GM23338 (cell line): Measurements from ENCODE around the gene R3HDM2. TPM values are rescaled to one million over a fixed set of nuclear protein-coding genes. Genes with fewer than 3 reads are reported as not detected.

Source experiments
- ATAC-seq: fragments of 200-7000 bp; cut with Tn5 transposase; 3 replicates; pipeline ENCODE4 v1.9.1; 2020
- DNase-seq: peaks from one replicate; pipeline ENCODE4 v3.0.0-alpha.2; 2015; ENCODE audit warnings: low spot score
- H2AFZ ChIP-seq: fragments of 200-600 bp; sonication (generic); 2 replicates; pipeline ENCODE4 v1.8.0; 2016; ENCODE audit warnings: antibody characterized with exemption, mild to moderate bottlenecking, moderate library complexity
- H3F3A ChIP-seq: fragments of 200-600 bp; sonication (generic); replicated peaks from 2 replicates; pipeline ENCODE4 v1.8.0; 2017; ENCODE audit warnings: antibody characterized with exemption, mixed run types, low read depth
- H3K27ac ChIP-seq: fragments of 200-600 bp; sonication (generic); 2 replicates; pipeline ENCODE4 v1.6.1; 2016; ENCODE audit warnings: low read depth
- H3K27me3 ChIP-seq: fragments of 200-600 bp; sonication (generic); 2 replicates; pipeline ENCODE4 v1.8.0; 2016; ENCODE audit warnings: mild to moderate bottlenecking, mixed run types, moderate library complexity; ENCODE audit not compliant: insufficient read depth
- H3K36me3 ChIP-seq: fragments of 200-600 bp; sonication (generic); 2 replicates; pipeline ENCODE4 v1.8.0; 2016; ENCODE audit warnings: mild to moderate bottlenecking; ENCODE audit not compliant: insufficient read depth
- H3K4me1 ChIP-seq: fragments of 200-600 bp; sonication (generic); 2 replicates; pipeline ENCODE4 v1.8.0; 2016; ENCODE audit warnings: mild to moderate bottlenecking, moderate library complexity; ENCODE audit not compliant: insufficient read depth
- H3K4me2 ChIP-seq: fragments of 200-600 bp; sonication (generic); 2 replicates; pipeline ENCODE4 v1.7.1; 2017; ENCODE audit warnings: mixed run types
- H3K4me3 ChIP-seq: fragments of 200-600 bp; sonication (generic); 2 replicates; pipeline ENCODE4 v1.6.1; 2016; ENCODE audit warnings: mixed run types
- H3K79me2 ChIP-seq: fragments of 200-600 bp; sonication (generic); replicated peaks from 2 replicates; pipeline ENCODE4 v1.8.0; 2017; ENCODE audit warnings: mild to moderate bottlenecking; ENCODE audit not compliant: insufficient read depth
- H3K9me2 ChIP-seq: fragments of 200-600 bp; sonication (generic); 2 replicates; pipeline ENCODE4 v1.8.0; 2017; ENCODE audit not compliant: insufficient read depth
- H4K20me1 ChIP-seq: fragments of 200-600 bp; sonication (generic); replicated peaks from 2 replicates; pipeline ENCODE4 v1.8.0; 2017; ENCODE audit warnings: mild to moderate bottlenecking; ENCODE audit not compliant: insufficient read depth
- H3K27ac Mint-ChIP-seq: 2 replicates; pipeline ENCODE4 v1.8.0; 2020; ENCODE audit warnings: inconsistent platforms, mild to moderate bottlenecking, moderate library complexity, mixed read lengths
- H3K27me3 Mint-ChIP-seq: 3 replicates; pipeline ENCODE4 v1.8.0; 2022; ENCODE audit warnings: low read depth, mild to moderate bottlenecking, moderate library complexity, mixed read lengths, inconsistent platforms; ENCODE audit not compliant: insufficient read depth, poor library complexity
- H3K36me3 Mint-ChIP-seq: 3 replicates; pipeline ENCODE4 v1.8.0; 2021; ENCODE audit warnings: low read depth, mild to moderate bottlenecking, inconsistent platforms, moderate library complexity, mixed read lengths
- H3K4me1 Mint-ChIP-seq: 3 replicates; pipeline ENCODE4 v1.8.0; 2020; ENCODE audit warnings: mild to moderate bottlenecking, inconsistent platforms, mixed read lengths
- H3K4me3 Mint-ChIP-seq: 3 replicates; pipeline ENCODE4 v1.8.0; 2021; ENCODE audit warnings: moderate library complexity, mild to moderate bottlenecking, inconsistent platforms, mixed read lengths
- H3K9me3 Mint-ChIP-seq: 3 replicates; pipeline ENCODE4 v1.8.0; 2020; ENCODE audit warnings: moderate library complexity, mild to moderate bottlenecking, inconsistent platforms, mixed read lengths
- CREB1 ChIP-seq: fragments of 250-450 bp; sonication (Bioruptor Pico); IDR thresholded peaks from 2 replicates; pipeline ENCODE4 v1.5.0; 2020; ENCODE audit warnings: low read depth, mild to moderate bottlenecking, moderate library complexity
- EZH2 ChIP-seq: fragments of 200-600 bp; sonication (generic); IDR thresholded peaks from one replicate; pipeline ENCODE4 v1.8.0; 2017; ENCODE audit warnings: antibody characterized with exemption, mild to moderate bottlenecking, low read depth; ENCODE audit not compliant: unreplicated experiment
- EZH2phosphoT487 ChIP-seq: fragments of 200-600 bp; sonication (generic); IDR thresholded peaks from one replicate; pipeline ENCODE4 v1.8.1; 2018; ENCODE audit warnings: antibody characterized with exemption; ENCODE audit not compliant: unreplicated experiment
- JUNB ChIP-seq: IDR thresholded peaks from one replicate; pipeline ENCODE4 v1.6.1; 2016; ENCODE audit warnings: antibody characterized with exemption; ENCODE audit not compliant: unreplicated experiment
- NANOG ChIP-seq: IDR thresholded peaks from 2 replicates; pipeline ENCODE4 v1.6.1; 2016; ENCODE audit warnings: antibody characterized with exemption, borderline replicate concordance
- POLR2AphosphoS5 ChIP-seq: IDR thresholded peaks from 2 replicates; pipeline ENCODE4 v1.6.1; 2016; ENCODE audit warnings: antibody characterized with exemption, low read depth
- REST ChIP-seq: IDR thresholded peaks from one replicate; pipeline ENCODE4 v1.6.1; 2018; ENCODE audit warnings: antibody characterized with exemption; ENCODE audit not compliant: unreplicated experiment
- STAT1 ChIP-seq: IDR thresholded peaks from one replicate; pipeline ENCODE4 v1.6.1; 2016; ENCODE audit warnings: antibody characterized with exemption; ENCODE audit not compliant: unreplicated experiment
- ZNF114 ChIP-seq: fragments of 250-450 bp; sonication (Bioruptor Pico); IDR thresholded peaks from 2 replicates; pipeline ENCODE4 v1.5.0; 2020; ENCODE audit warnings: mild to moderate bottlenecking, moderate library complexity
- ZNF331 ChIP-seq: fragments of 250-450 bp; sonication (Bioruptor Pico); IDR thresholded peaks from 2 replicates; pipeline ENCODE4 v1.5.0; 2020; ENCODE audit warnings: low read depth, mild to moderate bottlenecking, moderate library complexity
- ZNF462 ChIP-seq: fragments of 250-450 bp; sonication (Bioruptor Pico); IDR thresholded peaks from 2 replicates; pipeline ENCODE4 v1.5.0; 2020; ENCODE audit warnings: mild to moderate bottlenecking, moderate library complexity
- polyA plus RNA-seq: library from polyadenylated mRNA; unstranded; fragments of >200 nt; fragmentation: Nextera tagmentation; extraction: Ambion mirVana; gene quantifications from 2 replicates; pipeline ENCODE4 v1.2.1, GENCODE V29; 2016
- total RNA-seq: library from RNA; depleted of rRNA; stranded (reverse); fragments of >200 nt; shearing (Covaris generic); gene quantifications from 2 replicates; pipeline ENCODE4 v1.2.3, GENCODE V29; 2014
- TF ChIP-seq, protein P1 (sequence below), 2 experiments: fragments of 200-600 bp in 1 of 2; sonication (generic) in 1 of 2; conservative IDR thresholded peaks; 2 replicates each; pipeline versions ENCODE4 v1.5.1 to v1.6.1; 2016 to 2017; ENCODE audit warnings: antibody characterized with exemption in 2 of 2, low read depth in 2 of 2, mild to moderate bottlenecking in 2 of 2, moderate library complexity in 1 of 2
- TF ChIP-seq, protein P2 (sequence below): IDR thresholded peaks from 2 replicates; pipeline ENCODE4 v1.6.1; 2016; ENCODE audit warnings: antibody characterized with exemption

R3HDM2 gene
- total and polyA plus RNA-seq, 2 experiments from 2014 or later: 9.6 to 19.6 TPM

DNA sequence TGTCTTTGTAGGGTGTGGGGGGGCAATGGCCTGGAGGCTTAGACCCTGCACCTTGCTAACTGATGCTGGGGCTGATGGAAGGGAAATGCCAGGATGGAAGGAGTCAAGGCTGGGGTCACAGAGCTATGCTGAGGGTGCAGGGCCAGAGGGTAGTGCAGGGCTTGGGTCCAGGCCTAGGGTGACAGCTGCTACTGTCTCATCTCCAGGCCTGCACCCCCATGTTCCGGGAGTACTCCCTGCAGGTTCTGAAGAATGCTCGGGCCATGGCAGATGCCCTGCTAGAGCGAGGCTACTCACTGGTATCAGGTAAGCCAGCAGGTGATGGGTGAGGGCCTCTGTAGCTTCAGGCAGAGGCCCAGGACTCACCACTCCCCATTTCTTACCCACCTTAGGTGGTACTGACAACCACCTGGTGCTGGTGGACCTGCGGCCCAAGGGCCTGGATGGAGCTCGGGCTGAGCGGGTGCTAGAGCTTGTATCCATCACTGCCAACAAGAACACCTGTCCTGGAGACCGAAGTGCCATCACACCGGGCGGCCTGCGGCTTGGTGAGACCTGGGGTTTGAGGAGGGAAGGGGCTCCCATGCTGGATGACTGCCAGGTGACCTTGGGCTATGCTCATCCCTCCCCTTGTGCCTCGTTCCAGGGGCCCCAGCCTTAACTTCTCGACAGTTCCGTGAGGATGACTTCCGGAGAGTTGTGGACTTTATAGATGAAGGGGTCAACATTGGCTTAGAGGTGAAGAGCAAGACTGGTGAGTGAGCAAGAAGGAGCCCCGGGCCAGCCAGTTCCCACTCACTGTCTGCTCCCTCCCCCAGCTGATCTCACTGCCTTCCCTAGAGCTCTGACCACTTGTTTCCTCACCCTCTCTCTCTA, 197.2 kb downstream of the R3HDM2 start:
- no peak overlapping the region for H3K4me2 ChIP-seq
- peaks cover 60% of the 10 kb centered on the region for H3K36me3 Mint-ChIP-seq
- H3K4me3 ChIP-seq: no peak overlapping the region
- no peak for ATAC-seq
- no peak overlapping the region for H3K27ac ChIP-seq
- H3K79me2 ChIP-seq: peaks cover 25% of the 10 kb centered on the region
- DNase-seq: no peak
- H4K20me1 ChIP-seq: peaks cover 34% of the 10 kb centered on the region
- H2AFZ ChIP-seq: no peak overlapping the region
- no peaks in the 10 kb centered on the region for H3K9me2 ChIP-seq
- peak overlapping the region; percentile 50; the same call in 2 of the 3 replicates for H3K4me3 Mint-ChIP-seq
- peaks cover 57% of the 10 kb centered on the region for H3K27me3 ChIP-seq
- no peaks in the 10 kb centered on the region; the same call in 2 of the 3 replicates for H3K9me3 Mint-ChIP-seq
- H3K4me1 Mint-ChIP-seq: peaks cover 71% of the 10 kb centered on the region
- H3K4me1 ChIP-seq: peaks cover 49% of the 10 kb centered on the region
- H3F3A ChIP-seq: peaks cover 52% of the 10 kb centered on the region
- TF ChIP-seq, protein P1, sequence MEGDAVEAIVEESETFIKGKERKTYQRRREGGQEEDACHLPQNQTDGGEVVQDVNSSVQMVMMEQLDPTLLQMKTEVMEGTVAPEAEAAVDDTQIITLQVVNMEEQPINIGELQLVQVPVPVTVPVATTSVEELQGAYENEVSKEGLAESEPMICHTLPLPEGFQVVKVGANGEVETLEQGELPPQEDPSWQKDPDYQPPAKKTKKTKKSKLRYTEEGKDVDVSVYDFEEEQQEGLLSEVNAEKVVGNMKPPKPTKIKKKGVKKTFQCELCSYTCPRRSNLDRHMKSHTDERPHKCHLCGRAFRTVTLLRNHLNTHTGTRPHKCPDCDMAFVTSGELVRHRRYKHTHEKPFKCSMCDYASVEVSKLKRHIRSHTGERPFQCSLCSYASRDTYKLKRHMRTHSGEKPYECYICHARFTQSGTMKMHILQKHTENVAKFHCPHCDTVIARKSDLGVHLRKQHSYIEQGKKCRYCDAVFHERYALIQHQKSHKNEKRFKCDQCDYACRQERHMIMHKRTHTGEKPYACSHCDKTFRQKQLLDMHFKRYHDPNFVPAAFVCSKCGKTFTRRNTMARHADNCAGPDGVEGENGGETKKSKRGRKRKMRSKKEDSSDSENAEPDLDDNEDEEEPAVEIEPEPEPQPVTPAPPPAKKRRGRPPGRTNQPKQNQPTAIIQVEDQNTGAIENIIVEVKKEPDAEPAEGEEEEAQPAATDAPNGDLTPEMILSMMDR (conservative IDR thresholded peaks at IDR 0.05; ENCODE audit: low read depth in 2 of 2): no peak
- TF ChIP-seq NANOG (no peak), JUNB (no peak), ZNF114 (CRISPR knock-in tag) (no peak), ZNF331 (CRISPR knock-in tag) (no peak), STAT1 (no peak), EZH2phosphoT487 (no peak), CREB1 (CRISPR knock-in tag) (no peak), REST (no peak), EZH2 (no peak), ZNF462 (CRISPR knock-in tag) (no peak), POLR2AphosphoS5 (no peak)
- TF ChIP-seq, protein P2, sequence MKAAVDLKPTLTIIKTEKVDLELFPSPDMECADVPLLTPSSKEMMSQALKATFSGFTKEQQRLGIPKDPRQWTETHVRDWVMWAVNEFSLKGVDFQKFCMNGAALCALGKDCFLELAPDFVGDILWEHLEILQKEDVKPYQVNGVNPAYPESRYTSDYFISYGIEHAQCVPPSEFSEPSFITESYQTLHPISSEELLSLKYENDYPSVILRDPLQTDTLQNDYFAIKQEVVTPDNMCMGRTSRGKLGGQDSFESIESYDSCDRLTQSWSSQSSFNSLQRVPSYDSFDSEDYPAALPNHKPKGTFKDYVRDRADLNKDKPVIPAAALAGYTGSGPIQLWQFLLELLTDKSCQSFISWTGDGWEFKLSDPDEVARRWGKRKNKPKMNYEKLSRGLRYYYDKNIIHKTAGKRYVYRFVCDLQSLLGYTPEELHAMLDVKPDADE: no peak
- H3K36me3 ChIP-seq: peaks cover 26% of the 10 kb centered on the region
- H3K27ac Mint-ChIP-seq: no peak overlapping the region
- H3K27me3 Mint-ChIP-seq: peaks cover 74% of the 10 kb centered on the region
